ENCODE measurements around the gene ACSF3. TPM values are rescaled to one million over a fixed set of nuclear protein-coding genes. Genes with fewer than 3 reads are reported as not detected.

The ACSF3 gene
- total RNA-seq, 3 donors from 2014 or later, result 20.8 to 42.3 (median 40.4) TPM

GRCh38 chr16:89084411-89084810, 9.2 kb upstream of the ACSF3 start:
- no peaks in the 10 kb centered on the region for H3K9me3 ChIP-seq
- no peak overlapping the region for H3K27ac ChIP-seq
- no peak for DNase-seq (ENCODE audit: low spot score in 2 of 2)
- H3K4me1 ChIP-seq, result no peaks in the 10 kb centered on the region
- peaks cover 0 to 52% of the 10 kb centered on the region in 2 donors for H3K27me3 ChIP-seq
- H3K36me3 ChIP-seq, result no peaks in the 10 kb centered on the region
- H3K4me3 ChIP-seq, result no peak overlapping the region
- TF ChIP-seq CTCF (IDR thresholded peaks at IDR 0.05) (no peak), POLR2AphosphoS5 (IDR thresholded peaks at IDR 0.05) (no peak), POLR2A (IDR thresholded peaks at IDR 0.05) (no peak)
- intact Hi-C loops (cut with DNase I; ENCODE audit: low total_unique reads), result no loop called here

- Histone ChIP-seq H3K9me3 (no peaks in the 10 kb centered on the region), H3K27me3 (peaks cover 0 to 58% of the 10 kb centered on the region in 2 donors), H3K36me3 (no peaks in the 10 kb centered on the region), H3K27ac (no peak overlapping the region), H3K4me3 (no peak overlapping the region), H3K4me1 (no peaks in the 10 kb centered on the region)
- intact Hi-C loops (cut with DNase I; ENCODE audit: low total_unique reads), result no loop called here
- no peak for TF ChIP-seq POLR2AphosphoS5 (IDR thresholded peaks at IDR 0.05)
- no peak for TF ChIP-seq CTCF (IDR thresholded peaks at IDR 0.05)
- TF ChIP-seq POLR2A (IDR thresholded peaks at IDR 0.05), result no peak
- no peak for DNase-seq (ENCODE audit: low spot score in 2 of 2)
Measured at GRCh38 chr16:89084814-89085612, 8.6 kb upstream of the ACSF3 start.

DNA sequence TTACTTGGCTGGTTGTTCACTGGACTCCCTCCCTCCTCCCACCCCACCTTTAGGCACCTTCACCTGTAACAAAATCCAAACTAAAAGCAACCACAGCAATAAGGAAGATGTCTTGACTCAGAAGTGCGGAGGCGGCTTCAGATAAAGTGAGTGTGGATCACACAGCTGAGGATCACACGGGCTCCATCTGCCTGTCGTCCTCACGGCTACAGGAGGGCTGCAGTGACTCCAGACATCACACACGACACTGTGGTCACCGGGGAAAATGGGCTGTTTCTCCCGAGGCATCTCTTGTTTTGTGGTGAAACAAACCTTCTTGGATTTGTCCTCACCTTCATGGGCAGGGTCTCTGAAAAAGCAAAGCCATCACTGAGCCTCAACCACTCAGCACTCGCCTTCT, 7.9 kb upstream of the ACSF3 start:
- no peak overlapping the region for H3K4me3 ChIP-seq
- H3K27ac ChIP-seq, result no peak overlapping the region
- H3K9me3 ChIP-seq, result no peaks in the 10 kb centered on the region
- intact Hi-C loops (cut with DNase I; ENCODE audit: low total_unique reads), result no loop called here
- H3K4me1 ChIP-seq, result no peaks in the 10 kb centered on the region
- no peaks in the 10 kb centered on the region for H3K36me3 ChIP-seq
- H3K27me3 ChIP-seq, result peaks cover 0 to 59% of the 10 kb centered on the region in 2 donors
- DNase-seq (ENCODE audit: low spot score in 2 of 2), result no peak
- TF ChIP-seq POLR2A (IDR thresholded peaks at IDR 0.05) (no peak), POLR2AphosphoS5 (IDR thresholded peaks at IDR 0.05) (no peak), CTCF (IDR thresholded peaks at IDR 0.05) (no peak)

DNA sequence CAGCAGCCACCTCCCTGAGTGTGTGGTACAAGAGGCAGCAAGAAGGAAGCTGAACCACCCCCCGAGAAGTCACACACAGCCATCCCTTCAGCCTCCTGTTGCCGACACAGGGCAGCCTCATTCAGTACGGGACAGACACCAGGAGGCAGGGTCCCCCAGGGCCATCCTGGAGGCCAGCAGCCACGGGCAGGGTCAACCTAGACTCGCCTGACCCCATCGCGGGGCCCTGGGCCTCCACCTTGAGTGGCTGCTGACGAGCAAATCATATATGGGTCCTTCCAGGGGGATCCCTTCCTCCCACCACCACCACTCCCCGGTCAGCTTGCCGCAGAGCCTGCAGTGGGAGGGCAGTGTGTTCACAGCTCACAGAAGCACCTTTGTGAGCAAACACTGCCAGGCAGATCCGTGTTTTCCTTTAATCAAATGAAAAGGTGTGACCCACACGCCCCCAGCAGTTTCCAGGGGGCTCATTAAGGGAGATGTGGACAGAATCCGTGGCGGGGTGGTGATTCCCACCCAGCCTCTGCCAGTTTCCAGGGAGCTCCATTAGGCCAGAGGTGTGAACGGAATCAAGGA, 5.6 kb upstream of the ACSF3 start:
- Histone ChIP-seq H3K36me3 (no peaks in the 10 kb centered on the region), H3K27me3 (peaks cover 0 to 61% of the 10 kb centered on the region in 2 donors), H3K27ac (no peak overlapping the region), H3K4me1 (no peaks in the 10 kb centered on the region), H3K9me3 (no peaks in the 10 kb centered on the region), H3K4me3 (no peak overlapping the region)
- no peak for TF ChIP-seq POLR2AphosphoS5 (IDR thresholded peaks at IDR 0.05)
- no peak for TF ChIP-seq CTCF (IDR thresholded peaks at IDR 0.05)
- no peak for TF ChIP-seq POLR2A (IDR thresholded peaks at IDR 0.05)
- DNase-seq (ENCODE audit: low spot score in 2 of 2), result no peak
- intact Hi-C loops (cut with DNase I; ENCODE audit: low total_unique reads), result no loop called here

GRCh38 chr16:89089120-89089519, 4.5 kb upstream of the ACSF3 start:
- H3K36me3 ChIP-seq, result no peaks in the 10 kb centered on the region
- no peak overlapping the region for H3K4me3 ChIP-seq
- no peaks in the 10 kb centered on the region for H3K4me1 ChIP-seq
- H3K27me3 ChIP-seq, result peaks cover 0 to 61% of the 10 kb centered on the region in 2 donors
- no peak overlapping the region for H3K27ac ChIP-seq
- TF ChIP-seq POLR2A (IDR thresholded peaks at IDR 0.05) (no peak), POLR2AphosphoS5 (IDR thresholded peaks at IDR 0.05) (no peak), CTCF (IDR thresholded peaks at IDR 0.05) (no peak)
- intact Hi-C loops (cut with DNase I; ENCODE audit: low total_unique reads), result no loop called here
- DNase-seq (ENCODE audit: low spot score in 2 of 2), result no peak
- H3K9me3 ChIP-seq, result no peaks in the 10 kb centered on the region

Measured in breast epithelium (tissue), 4 donors.